B cell (primary cell): ENCODE data around the gene RNGTT.

Experiments
- EZH2 ChIP-seq: IDR thresholded peaks from 2 replicates; pipeline ENCODE4 v1.6.1; 2012; ENCODE audit warnings: borderline replicate concordance, low read depth, mild to moderate bottlenecking, moderate library complexity, low read length; ENCODE audit not compliant: insufficient read depth, poor library complexity, severe bottlenecking
- TF ChIP-seq, protein P1 (sequence below): fragments of 200-600 bp; IDR thresholded peaks from one replicate; pipeline ENCODE4 v1.8.0; 2022; ENCODE audit warnings: antibody characterized with exemption, mild to moderate bottlenecking

DNA sequence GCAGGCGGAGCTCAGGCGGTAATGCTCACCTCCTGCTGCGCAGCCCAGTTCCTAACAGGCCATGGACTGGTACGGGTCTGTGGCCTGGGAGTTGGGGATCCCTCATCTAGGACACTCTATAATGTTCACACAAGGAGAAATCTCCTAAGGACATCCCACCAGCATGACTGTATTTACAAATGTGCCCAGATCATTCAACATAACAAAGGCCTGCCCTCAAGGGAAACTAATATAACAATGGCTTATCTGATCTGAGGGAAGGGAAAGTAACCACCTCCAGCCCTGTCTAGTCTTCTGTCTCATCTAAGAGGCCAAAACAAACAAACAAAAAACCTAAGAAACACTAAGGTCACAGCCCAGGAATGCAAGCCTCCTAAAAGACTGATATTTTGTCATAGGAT, 232.8 kb downstream of the RNGTT start:
- TF ChIP-seq, protein P1, sequence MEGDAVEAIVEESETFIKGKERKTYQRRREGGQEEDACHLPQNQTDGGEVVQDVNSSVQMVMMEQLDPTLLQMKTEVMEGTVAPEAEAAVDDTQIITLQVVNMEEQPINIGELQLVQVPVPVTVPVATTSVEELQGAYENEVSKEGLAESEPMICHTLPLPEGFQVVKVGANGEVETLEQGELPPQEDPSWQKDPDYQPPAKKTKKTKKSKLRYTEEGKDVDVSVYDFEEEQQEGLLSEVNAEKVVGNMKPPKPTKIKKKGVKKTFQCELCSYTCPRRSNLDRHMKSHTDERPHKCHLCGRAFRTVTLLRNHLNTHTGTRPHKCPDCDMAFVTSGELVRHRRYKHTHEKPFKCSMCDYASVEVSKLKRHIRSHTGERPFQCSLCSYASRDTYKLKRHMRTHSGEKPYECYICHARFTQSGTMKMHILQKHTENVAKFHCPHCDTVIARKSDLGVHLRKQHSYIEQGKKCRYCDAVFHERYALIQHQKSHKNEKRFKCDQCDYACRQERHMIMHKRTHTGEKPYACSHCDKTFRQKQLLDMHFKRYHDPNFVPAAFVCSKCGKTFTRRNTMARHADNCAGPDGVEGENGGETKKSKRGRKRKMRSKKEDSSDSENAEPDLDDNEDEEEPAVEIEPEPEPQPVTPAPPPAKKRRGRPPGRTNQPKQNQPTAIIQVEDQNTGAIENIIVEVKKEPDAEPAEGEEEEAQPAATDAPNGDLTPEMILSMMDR = no peak
- no peak for TF ChIP-seq EZH2
